Measurements from ENCODE around the gene JMJD1C. TPM values are rescaled to one million over a fixed set of nuclear protein-coding genes. Genes with fewer than 3 reads are reported as not detected.

JMJD1C gene
- total RNA-seq, 4 donors from 2014 or later = 41.6 to 77.8 (median 56.9) TPM

DNA sequence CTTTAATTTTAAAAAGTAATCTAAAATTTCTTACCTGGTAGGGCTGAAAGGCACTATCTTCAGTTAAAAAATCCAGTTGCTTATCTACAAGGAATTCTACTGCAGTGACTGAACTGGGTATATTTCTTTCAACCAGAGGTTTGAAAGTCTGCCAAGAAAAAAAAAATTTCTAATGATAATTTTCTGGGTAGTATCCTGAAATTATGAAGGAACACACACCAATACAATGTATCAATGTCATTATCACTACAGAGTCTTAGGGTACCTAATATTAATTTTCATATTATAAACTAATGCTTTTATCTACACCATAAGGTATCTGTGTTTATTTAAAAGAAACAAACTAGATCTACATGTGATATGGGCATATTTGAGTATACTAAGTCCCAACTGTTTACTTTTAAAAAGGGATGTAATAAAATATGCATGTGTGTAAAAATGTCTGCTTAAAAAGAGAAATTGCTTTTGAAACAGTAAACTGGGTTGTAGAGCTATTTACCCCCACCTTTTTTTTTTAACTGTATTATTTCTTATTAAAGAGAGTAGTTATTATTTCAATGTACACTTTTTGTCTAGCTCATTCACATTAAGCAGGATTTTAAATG lies 201.1 kb downstream of the JMJD1C start:
- Histone ChIP-seq H3K27me3 (no peaks in the 10 kb centered on the region), H3K9me3 (no peaks in the 10 kb centered on the region), H3K36me3 (peaks cover 0 to 5% (median 0%) of the 10 kb centered on the region in 3 donors), H3K4me1 (peaks cover 3 to 72% (median 26%) of the 10 kb centered on the region in 3 donors), H3K27ac (peak overlapping the region; percentile 81 to 95 (median 90)), H3K4me3 (peak overlapping the region; percentile 42 to 72 (median 58))
- no peak for DNase-seq
- TF ChIP-seq, protein P1, sequence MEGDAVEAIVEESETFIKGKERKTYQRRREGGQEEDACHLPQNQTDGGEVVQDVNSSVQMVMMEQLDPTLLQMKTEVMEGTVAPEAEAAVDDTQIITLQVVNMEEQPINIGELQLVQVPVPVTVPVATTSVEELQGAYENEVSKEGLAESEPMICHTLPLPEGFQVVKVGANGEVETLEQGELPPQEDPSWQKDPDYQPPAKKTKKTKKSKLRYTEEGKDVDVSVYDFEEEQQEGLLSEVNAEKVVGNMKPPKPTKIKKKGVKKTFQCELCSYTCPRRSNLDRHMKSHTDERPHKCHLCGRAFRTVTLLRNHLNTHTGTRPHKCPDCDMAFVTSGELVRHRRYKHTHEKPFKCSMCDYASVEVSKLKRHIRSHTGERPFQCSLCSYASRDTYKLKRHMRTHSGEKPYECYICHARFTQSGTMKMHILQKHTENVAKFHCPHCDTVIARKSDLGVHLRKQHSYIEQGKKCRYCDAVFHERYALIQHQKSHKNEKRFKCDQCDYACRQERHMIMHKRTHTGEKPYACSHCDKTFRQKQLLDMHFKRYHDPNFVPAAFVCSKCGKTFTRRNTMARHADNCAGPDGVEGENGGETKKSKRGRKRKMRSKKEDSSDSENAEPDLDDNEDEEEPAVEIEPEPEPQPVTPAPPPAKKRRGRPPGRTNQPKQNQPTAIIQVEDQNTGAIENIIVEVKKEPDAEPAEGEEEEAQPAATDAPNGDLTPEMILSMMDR (IDR thresholded peaks at IDR 0.05) = no peak
- no peak for TF ChIP-seq POLR2A (IDR thresholded peaks at IDR 0.05)
- intact Hi-C loops (cut with DNase I) = no loop called here

DNA sequence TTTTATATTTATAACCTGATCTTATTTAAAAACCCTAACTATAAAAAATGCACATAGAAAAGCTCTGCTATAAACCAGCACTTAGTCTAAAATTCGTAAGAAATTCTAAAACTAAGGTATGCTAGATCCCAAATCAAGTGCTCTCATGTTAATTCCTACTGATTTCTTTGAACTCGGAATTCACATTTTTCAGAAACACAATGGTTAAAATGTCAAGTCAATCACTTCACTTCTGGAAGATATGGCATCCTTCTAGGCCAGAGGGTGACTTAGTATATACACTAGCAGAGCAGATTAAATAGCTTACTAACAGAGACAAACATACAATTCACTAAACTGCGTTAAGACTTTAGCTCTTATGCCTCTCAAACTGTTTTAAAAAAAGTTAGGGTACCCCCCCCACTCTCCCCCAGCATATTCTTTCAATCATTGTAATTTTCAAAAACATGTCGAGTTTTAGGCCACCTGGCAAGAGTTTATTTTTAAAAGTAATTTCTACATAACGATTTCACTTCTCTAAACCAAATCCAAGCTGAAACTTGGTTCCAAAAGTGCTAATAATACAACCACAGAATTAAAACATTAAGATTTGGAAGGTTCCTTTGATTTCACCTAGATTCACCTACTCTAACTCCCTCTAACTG lies 203.2 kb downstream of the JMJD1C start:
- WGBS, 2 donors = 65 to 79% methylated on average over 5 of the region's 5 CpGs
- no peak for DNase-seq
- no peaks in the 10 kb centered on the region for H3K9me3 ChIP-seq
- H3K27ac ChIP-seq = peak overlapping the region; percentile 11 to 95 (median 74)
- intact Hi-C loops (cut with DNase I) = no loop called here
- peak overlapping the region in 1 of 4 donors; percentile 15 for H3K4me3 ChIP-seq
- peaks cover 0 to 5% (median 0%) of the 10 kb centered on the region in 3 donors for H3K36me3 ChIP-seq
- no peak for TF ChIP-seq POLR2A (IDR thresholded peaks at IDR 0.05)
- TF ChIP-seq, protein P1 (IDR thresholded peaks at IDR 0.05) = no peak
- H3K27me3 ChIP-seq = no peaks in the 10 kb centered on the region
- H3K4me1 ChIP-seq = peaks cover 3 to 87% (median 44%) of the 10 kb centered on the region in 3 donors

DNA sequence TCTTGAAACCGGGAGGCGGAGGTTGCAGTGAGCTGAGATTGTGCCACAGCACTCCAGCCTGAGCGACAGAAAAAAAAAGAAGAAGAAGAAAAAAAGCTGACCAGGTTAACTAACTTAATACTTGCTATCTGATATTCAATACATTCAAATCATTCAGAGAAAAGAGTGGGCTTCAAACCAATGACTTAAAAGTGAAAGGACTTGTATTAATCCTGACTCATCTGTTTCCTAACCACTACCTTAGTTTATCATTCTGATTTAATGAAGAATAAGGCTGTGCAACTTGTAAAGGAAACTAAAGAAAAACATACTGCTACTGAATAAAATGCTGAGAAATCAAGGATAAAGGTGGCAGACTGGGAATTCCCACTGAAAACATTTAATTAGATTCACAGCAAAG lies 204.3 kb downstream of the JMJD1C start:
- H3K27ac ChIP-seq = peak overlapping the region in 2 of 4 donors; percentile 93 to 95
- peaks cover 8 to 96% (median 49%) of the 10 kb centered on the region in 3 donors for H3K4me1 ChIP-seq
- H3K9me3 ChIP-seq = no peaks in the 10 kb centered on the region
- intact Hi-C loops (cut with DNase I) = no loop called here
- peaks cover 0 to 5% (median 0%) of the 10 kb centered on the region in 3 donors for H3K36me3 ChIP-seq
- H3K27me3 ChIP-seq = no peaks in the 10 kb centered on the region
- 73 to 81% methylated on average over 3 of the region's 3 CpGs for WGBS, 2 donors
- no peak for TF ChIP-seq POLR2A (IDR thresholded peaks at IDR 0.05)
- TF ChIP-seq, protein P1 (IDR thresholded peaks at IDR 0.05) = no peak
- no peak for DNase-seq
- H3K4me3 ChIP-seq = no peak overlapping the region

DNA sequence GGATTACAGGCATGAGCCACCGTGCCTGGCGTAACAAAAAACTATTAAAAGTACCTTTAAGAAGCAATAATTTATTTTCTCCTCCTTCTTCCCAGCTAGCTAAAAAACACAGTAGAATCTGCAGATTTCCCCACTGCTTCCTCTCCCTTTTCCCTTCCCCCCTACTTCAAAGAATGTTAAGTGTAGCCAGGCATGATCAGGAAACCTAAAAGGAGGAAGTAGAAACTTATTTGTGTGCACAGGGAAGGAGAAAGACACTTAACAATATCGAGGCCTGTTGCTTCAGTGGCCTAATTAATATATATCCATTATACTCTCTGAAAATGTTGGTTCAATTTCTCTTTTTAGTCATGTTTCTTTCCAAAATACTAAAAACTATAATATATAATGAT lies 204.9 kb downstream of the JMJD1C start:
- TF ChIP-seq, protein P1 (IDR thresholded peaks at IDR 0.05) = no peak
- TF ChIP-seq POLR2A (IDR thresholded peaks at IDR 0.05) = no peak
- H3K4me3 ChIP-seq = no peak overlapping the region
- peaks cover 10 to 97% (median 56%) of the 10 kb centered on the region in 3 donors for H3K4me1 ChIP-seq

More for the DNA sequence above, 204.9 kb downstream of the JMJD1C start:
- Histone ChIP-seq H3K27ac (peak overlapping the region in 2 of 4 donors; percentile 93 to 95), H3K9me3 (no peaks in the 10 kb centered on the region), H3K27me3 (no peaks in the 10 kb centered on the region), H3K36me3 (peaks cover 0 to 5% (median 0%) of the 10 kb centered on the region in 3 donors)
- WGBS, 2 donors = 55 to 62% methylated on average over 3 of the region's 3 CpGs
- intact Hi-C loops (cut with DNase I) = no loop called here
- no peak for DNase-seq
